WERI-Rb-1 (cell line): ENCODE measurements around the gene SLC8A3.
"Not testable (repeated sequence)": the region's sequence is repeated elsewhere in the genome, so short reads cannot be mapped to it uniquely, and the experiment has no call there.

Source experiments
- DNase-seq: peaks from one replicate; pipeline ENCODE4 v3.0.0-alpha.2; 2020
- H3K27ac ChIP-seq: fragments of 250-450 bp; sonication (Bioruptor Pico); 2 replicates; pipeline ENCODE4 v1.5.1; 2020; ENCODE audit warnings: mild to moderate bottlenecking, moderate library complexity
- H3K27me3 ChIP-seq: fragments of 250-450 bp; sonication (Bioruptor Pico); 2 replicates; pipeline ENCODE4 v1.5.1; 2021; ENCODE audit warnings: mild to moderate bottlenecking, low read depth, moderate library complexity; ENCODE audit not compliant: insufficient read depth, severe bottlenecking
- H3K36me3 ChIP-seq: fragments of 250-450 bp; sonication (Bioruptor Pico); 2 replicates; pipeline ENCODE4 v1.5.1; 2020; ENCODE audit warnings: mild to moderate bottlenecking, moderate library complexity
- H3K4me3 ChIP-seq: 2 replicates; pipeline ENCODE4 v1.5.1; 2011; ENCODE audit warnings: low read depth, mild to moderate bottlenecking, control low read depth, low read length
- H3K9me3 ChIP-seq: fragments of 250-450 bp; sonication (Bioruptor Pico); 2 replicates; pipeline ENCODE4 v1.5.1; 2021; ENCODE audit warnings: mild to moderate bottlenecking, moderate library complexity; ENCODE audit not compliant: severe bottlenecking
- TF ChIP-seq, protein P1 (sequence below): IDR thresholded peaks from 2 replicates; pipeline ENCODE4 v1.5.1; 2011; ENCODE audit warnings: low read depth, mild to moderate bottlenecking, control low read depth, inconsistent platforms, low read length

The SLC8A3 gene, protein sequence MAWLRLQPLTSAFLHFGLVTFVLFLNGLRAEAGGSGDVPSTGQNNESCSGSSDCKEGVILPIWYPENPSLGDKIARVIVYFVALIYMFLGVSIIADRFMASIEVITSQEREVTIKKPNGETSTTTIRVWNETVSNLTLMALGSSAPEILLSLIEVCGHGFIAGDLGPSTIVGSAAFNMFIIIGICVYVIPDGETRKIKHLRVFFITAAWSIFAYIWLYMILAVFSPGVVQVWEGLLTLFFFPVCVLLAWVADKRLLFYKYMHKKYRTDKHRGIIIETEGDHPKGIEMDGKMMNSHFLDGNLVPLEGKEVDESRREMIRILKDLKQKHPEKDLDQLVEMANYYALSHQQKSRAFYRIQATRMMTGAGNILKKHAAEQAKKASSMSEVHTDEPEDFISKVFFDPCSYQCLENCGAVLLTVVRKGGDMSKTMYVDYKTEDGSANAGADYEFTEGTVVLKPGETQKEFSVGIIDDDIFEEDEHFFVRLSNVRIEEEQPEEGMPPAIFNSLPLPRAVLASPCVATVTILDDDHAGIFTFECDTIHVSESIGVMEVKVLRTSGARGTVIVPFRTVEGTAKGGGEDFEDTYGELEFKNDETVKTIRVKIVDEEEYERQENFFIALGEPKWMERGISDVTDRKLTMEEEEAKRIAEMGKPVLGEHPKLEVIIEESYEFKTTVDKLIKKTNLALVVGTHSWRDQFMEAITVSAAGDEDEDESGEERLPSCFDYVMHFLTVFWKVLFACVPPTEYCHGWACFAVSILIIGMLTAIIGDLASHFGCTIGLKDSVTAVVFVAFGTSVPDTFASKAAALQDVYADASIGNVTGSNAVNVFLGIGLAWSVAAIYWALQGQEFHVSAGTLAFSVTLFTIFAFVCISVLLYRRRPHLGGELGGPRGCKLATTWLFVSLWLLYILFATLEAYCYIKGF

DNA sequence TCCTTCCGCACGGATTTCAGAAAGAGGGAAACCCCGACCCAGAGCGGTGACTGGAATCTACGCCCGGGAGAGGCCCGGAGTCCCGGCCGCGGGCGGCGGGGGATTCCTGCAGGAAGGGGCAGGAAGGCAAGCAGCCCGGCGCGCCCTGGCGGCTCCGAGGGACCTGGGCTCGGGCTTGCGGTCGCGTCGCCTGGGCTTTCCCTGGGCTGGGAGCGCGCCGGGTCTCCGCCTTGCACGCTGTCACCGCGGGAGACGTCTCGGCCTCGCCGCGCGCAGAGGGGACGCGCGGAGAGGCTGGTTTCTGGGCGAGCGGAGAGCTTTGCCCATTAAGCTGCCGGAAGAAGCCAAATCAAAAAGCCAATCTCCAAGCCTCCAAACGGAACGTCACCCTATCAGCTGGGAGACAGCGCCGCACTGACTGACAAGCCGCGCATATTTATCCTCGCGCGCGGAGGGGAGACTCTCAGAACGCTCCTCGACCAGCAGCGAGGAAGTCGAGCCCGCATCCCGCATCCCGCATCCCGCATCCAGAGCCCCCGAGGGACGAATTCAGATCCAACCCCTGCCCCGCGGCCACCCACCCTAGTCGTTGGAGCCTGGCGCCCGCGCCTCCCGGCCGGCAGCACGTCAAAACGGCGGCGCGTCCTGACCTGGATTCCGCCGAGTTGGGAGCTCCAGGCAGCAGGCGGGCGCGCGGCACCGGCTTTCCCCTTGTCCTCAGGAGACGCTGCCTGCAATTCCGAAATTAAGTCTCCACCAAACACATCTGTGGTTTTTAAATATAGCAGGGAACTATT, at the start of gene SLC8A3:
SLC8A3 (minus strand) TSS at position 293 of the 797 bp plus-strand sequence. CDS start 20,529 bp downstream, outside the sequence.
- peak; percentile 57 for DNase-seq
- peaks cover 63% of the 10 kb centered on the region for H3K27me3 ChIP-seq
- no peak within 1 kb of the TSS for H3K27ac ChIP-seq
- H3K4me3 ChIP-seq: peak within 1 kb of the TSS; percentile 50
- H3K9me3 ChIP-seq: no peaks in the 10 kb centered on the region
- TF ChIP-seq, protein P1, sequence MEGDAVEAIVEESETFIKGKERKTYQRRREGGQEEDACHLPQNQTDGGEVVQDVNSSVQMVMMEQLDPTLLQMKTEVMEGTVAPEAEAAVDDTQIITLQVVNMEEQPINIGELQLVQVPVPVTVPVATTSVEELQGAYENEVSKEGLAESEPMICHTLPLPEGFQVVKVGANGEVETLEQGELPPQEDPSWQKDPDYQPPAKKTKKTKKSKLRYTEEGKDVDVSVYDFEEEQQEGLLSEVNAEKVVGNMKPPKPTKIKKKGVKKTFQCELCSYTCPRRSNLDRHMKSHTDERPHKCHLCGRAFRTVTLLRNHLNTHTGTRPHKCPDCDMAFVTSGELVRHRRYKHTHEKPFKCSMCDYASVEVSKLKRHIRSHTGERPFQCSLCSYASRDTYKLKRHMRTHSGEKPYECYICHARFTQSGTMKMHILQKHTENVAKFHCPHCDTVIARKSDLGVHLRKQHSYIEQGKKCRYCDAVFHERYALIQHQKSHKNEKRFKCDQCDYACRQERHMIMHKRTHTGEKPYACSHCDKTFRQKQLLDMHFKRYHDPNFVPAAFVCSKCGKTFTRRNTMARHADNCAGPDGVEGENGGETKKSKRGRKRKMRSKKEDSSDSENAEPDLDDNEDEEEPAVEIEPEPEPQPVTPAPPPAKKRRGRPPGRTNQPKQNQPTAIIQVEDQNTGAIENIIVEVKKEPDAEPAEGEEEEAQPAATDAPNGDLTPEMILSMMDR: no peak
- no peaks in the 10 kb centered on the region for H3K36me3 ChIP-seq

DNA sequence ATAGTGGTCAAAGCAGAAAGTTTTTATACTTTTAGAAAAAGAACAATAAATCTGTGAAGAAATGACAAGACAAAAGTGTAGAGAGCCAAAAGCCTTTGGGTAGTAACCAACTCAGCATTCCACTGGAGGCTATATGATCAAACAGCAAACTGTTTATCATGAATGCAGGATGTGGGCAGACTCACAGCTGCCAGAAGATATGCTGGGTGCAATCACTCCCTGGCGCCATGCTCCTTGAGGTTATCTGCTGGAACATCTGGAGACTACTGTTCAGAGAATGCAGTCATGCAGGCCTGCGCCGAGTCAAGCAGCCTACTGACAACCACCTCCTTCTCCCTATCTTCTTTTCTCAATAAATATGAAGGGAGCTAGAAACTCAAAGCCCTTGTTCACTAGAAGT, 49.0 kb upstream of the SLC8A3 start:
- TF ChIP-seq, protein P1: no peak
- no peaks in the 10 kb centered on the region for H3K36me3 ChIP-seq

DNA sequence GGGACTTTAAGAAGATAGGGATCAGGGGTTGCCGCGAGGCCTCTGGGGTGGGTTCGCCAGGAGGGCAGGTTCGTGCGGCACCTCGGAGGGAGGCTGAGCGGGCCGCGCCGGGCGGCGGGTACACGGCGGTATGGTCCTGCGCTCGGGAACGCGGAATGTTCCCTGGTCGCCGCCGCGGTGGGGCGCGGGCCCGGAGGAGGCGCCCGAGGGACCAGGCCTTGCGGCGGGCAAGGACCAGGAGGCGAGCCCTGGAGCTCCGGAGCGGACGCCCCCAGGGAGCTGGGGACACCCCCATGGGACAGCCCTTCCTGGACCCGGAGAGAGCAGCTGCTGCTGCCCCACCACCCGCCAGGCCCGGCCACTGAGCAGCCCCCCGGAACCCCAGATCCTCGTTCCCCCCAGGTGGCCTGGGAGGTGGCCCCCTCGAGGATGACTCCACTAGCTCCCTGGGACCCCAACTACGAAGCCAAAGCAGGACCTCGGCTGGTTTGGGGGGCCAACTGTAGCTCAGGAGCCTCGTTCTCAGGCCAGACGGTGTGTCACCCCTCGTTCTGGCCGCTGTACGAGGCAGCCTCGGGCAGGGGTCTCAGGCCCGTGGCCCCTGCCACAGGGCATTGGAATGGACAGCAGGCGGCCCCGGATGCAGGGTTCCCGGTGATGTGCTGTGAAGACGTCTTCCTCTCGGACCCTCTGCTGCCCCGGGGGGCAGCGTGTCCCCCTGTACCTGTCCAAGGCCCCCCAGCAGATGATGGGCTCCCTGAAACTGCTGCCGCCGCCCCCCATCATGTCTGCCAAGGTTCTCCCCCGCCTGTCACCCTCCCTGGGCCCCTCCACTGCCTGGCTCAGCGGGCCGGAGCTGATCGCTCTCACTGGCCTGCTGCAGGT, 45.6 kb upstream of the SLC8A3 start:
- Histone ChIP-seq H3K27ac (no peak overlapping the region), H3K36me3 (no peaks in the 10 kb centered on the region), H3K4me3 (no peak overlapping the region), H3K9me3 (no peaks in the 10 kb centered on the region), H3K27me3 (peaks cover 13% of the 10 kb centered on the region)
- TF ChIP-seq, protein P1: no peak
- DNase-seq: no peak

More for the DNA sequence above, 49.0 kb upstream of the SLC8A3 start:
- no peak overlapping the region for H3K4me3 ChIP-seq
- no peak overlapping the region for H3K27ac ChIP-seq
- H3K9me3 ChIP-seq: no peaks in the 10 kb centered on the region
- H3K27me3 ChIP-seq: peaks cover 13% of the 10 kb centered on the region
- DNase-seq: no peak

DNA sequence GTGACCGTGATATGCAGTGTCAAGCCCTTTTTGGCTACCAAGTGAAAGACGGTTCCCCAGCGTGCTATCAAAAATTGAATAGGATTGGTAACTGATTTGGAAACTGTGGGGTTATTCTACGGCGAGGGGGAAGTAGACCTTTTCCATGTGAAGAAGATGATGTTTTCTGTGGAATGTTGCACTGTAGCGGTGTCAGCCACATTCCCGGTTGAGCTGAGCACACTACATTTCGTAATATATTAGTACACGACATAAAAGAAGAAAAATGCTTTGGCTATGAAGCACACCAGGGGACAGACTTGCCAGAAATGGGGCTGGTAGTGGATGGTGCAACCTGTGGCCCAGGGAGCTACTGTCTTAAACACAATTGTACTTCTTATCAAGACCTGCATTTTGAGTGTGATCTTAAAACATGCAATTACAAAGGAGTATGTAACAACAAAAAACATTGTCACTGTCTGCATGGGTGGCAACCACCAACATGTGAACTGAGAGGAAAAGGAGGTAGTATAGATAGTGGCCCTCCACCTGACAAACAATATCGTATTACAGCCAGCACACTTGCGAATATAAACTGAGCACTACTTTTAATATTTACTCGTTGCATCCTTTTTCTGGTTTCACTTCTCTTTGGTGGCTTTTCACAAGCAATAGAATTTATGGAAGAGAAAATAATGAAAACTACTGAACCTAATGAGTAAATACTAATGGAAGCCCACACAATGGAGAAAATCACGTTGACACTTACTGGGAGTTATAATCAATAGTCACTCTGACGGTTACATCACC, 43.2 kb upstream of the SLC8A3 start:
- DNase-seq, H3K9me3 ChIP-seq, H3K27ac ChIP-seq, H3K36me3 ChIP-seq, H3K27me3 ChIP-seq, H3K4me3 ChIP-seq: not testable (repeated sequence)

DNA sequence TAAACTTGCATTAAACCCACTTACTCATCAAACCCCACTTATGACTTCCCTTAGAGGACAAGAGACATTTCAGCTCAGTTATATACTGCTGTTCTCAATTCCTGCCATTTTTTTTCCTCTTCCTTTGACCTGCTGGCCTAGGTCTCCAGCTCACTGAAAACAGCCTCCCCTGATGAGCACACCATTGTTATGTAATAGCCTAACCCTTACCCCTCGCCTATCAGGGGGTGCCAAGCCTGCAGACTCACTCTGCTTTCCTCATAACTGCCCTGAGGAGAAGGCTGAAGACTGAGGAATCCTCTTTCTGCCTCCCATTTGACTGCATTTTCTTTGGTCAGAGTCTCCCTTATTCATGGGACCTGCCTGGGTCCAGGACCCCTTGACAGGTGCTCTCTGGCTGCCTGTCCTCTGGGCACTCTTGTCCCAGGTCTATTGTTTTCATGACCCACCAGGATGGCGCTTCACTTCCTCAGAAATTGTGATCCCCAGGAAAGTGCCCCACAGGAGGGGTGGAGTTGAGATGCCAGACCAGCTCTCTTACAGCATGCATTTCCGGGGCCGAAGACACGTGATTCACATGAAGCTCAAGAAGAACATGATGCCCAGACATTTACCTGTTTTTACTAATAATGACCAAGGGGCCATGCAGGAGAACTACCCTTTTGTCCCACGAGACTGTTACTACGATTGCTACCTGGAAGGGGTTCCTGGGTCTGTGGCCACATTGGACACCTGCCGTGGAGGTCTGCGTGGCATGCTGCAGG, 41.3 kb upstream of the SLC8A3 start:
- H3K27me3 ChIP-seq: peaks cover 12% of the 10 kb centered on the region
- not testable (repeated sequence) for H3K36me3 ChIP-seq, H3K9me3 ChIP-seq, DNase-seq, H3K27ac ChIP-seq, H3K4me3 ChIP-seq
